Sigmoid colon (tissue), 7 donors: ENCODE results near the gene GLIS2. TPM values are rescaled to one million over a fixed set of nuclear protein-coding genes. Genes with fewer than 3 reads are reported as not detected.

ENCODE experiments used
- DNase-seq: peaks from one replicate; pipeline ENCODE4 v3.0.0-alpha.2; 2019
- H3K27ac ChIP-seq, 4 donors: fragments of 200-600 bp; sonication (generic); one replicate each; pipeline ENCODE4 v1.5.1; 2016 to 2019; ENCODE audit warnings: mild to moderate bottlenecking in 1 of 4
- H3K27me3 ChIP-seq, 3 donors: fragments of 200-600 bp; sonication (generic); one replicate each; pipeline ENCODE4 v1.5.1; 2019; ENCODE audit warnings: mild to moderate bottlenecking in 1 of 3
- H3K36me3 ChIP-seq, 4 donors: fragments of 200-600 bp; sonication (generic); one replicate each; pipeline ENCODE4 v1.5.1; 2016 to 2019
- H3K4me1 ChIP-seq, 4 donors: fragments of 200-600 bp; sonication (generic); one replicate each; pipeline ENCODE4 v1.5.1; 2017 to 2019
- H3K4me3 ChIP-seq, 4 donors: fragments of 200-600 bp; sonication (generic); one replicate each; pipeline ENCODE4 v1.5.1; 2017 to 2019; ENCODE audit warnings: mild to moderate bottlenecking in 2 of 4, moderate library complexity in 1 of 4
- H3K9me3 ChIP-seq, 4 donors: fragments of 200-600 bp in 3 of 4; sonication (generic) in 3 of 4; one replicate each; pipeline versions ENCODE4 v1.5.1 to v1.6.1; 2013 to 2019
- CTCF ChIP-seq, 4 experiments: fragments of 450-650 bp in 3 of 4; fragments of 200-600 bp in 1 of 4; IDR thresholded peaks; one replicate each; pipeline ENCODE4 v1.5.1; 2016 to 2019; ENCODE audit warnings: antibody characterized with exemption in 4 of 4, mild to moderate bottlenecking in 3 of 4, moderate library complexity in 2 of 4
- EP300 ChIP-seq, 4 donors: sonication (generic); formaldehyde crosslinking; IDR thresholded peaks; one replicate each; pipeline ENCODE4 v1.6.1; 2017; ENCODE audit warnings: antibody characterized with exemption in 4 of 4
- POLR2A ChIP-seq, 2 donors: fragments of 450-650 bp; IDR thresholded peaks; one replicate each; pipeline ENCODE4 v1.6.1; 2016; ENCODE audit warnings: antibody characterized with exemption in 2 of 2, mild to moderate bottlenecking in 2 of 2, moderate library complexity in 2 of 2
- POLR2AphosphoS5 ChIP-seq, 4 donors: sonication (generic); formaldehyde crosslinking; IDR thresholded peaks; one replicate each; pipeline ENCODE4 v1.6.1; 2017; ENCODE audit warnings: antibody characterized with exemption in 4 of 4
- WGBS, 2 donors: extraction: QIAGEN DNeasy Blood & Tissue Kit; methylation state at CpG; one replicate each; pipeline ENCODE4 v1.1.7; 2013; 5-methylcytosine and 5-hydroxymethylcytosine counted together
- intact Hi-C: fragments of 100-400 bp; cut with DNase I; formaldehyde crosslinking; loops from one replicate; pipeline ENCODE4 v1.15.1; 2023
- polyA plus RNA-seq, 3 donors: library from polyadenylated mRNA; stranded (reverse); fragments of 200-250 nt; gene quantifications; one replicate each; pipeline ENCODE4 v1.2.3, GENCODE V29; 2013
- total RNA-seq, 4 donors: library from RNA; depleted of rRNA; stranded (reverse); fragments of >200 nt; gene quantifications; one replicate each; pipeline ENCODE4 v1.1.0, GENCODE V29; 2016
- donor health status: healthy with polysubstance abuse.
- donor health status: Bipolar disorder and iron deficiency.
- donor health status: healthy.

The GLIS2 gene
- total and polyA plus RNA-seq, 7 donors = 0.69 to 11.9 (median 5.4) TPM

- H3K27ac ChIP-seq = no peak overlapping the region
- TF ChIP-seq POLR2A (IDR thresholded peaks at IDR 0.05) (no peak), POLR2AphosphoS5 (IDR thresholded peaks at IDR 0.05) (no peak), CTCF (IDR thresholded peaks at IDR 0.05) (no peak), EP300 (IDR thresholded peaks at IDR 0.05) (no peak)
- no peaks in the 10 kb centered on the region for H3K27me3 ChIP-seq
- no peak for DNase-seq
- intact Hi-C loops = no loop called here
- 94 to 98% methylated on average over 6 of the region's 6 CpGs for WGBS, 2 donors
- no peak overlapping the region for H3K4me3 ChIP-seq
- H3K36me3 ChIP-seq = no peaks in the 10 kb centered on the region
- no peaks in the 10 kb centered on the region for H3K9me3 ChIP-seq
- H3K4me1 ChIP-seq = peaks cover 0 to 27% (median 19%) of the 10 kb centered on the region in 4 donors
Observed at GRCh38 chr16:4301968-4302367, 13.9 kb upstream of the GLIS2 start.

DNA sequence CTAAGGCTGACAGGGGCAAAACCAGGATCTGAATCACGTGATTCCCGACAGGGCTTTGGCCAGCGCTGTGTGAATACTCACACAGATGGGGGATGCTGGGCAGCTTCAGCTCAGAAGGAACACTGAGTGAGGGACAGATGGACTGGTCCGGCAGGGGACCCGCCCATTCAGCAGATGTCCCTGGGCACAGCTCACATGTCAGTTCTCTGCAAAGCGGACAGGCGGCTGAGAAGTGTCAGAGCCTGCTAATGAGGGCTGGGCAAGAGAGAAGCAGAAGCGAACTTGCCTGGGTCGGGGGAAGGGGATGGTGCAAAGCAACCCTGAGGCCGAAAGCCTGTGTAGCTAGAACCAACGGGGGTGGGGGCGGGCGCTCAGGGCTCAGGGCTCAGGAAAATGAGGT, 11.9 kb upstream of the GLIS2 start:
- TF ChIP-seq POLR2A (IDR thresholded peaks at IDR 0.05) (no peak), POLR2AphosphoS5 (IDR thresholded peaks at IDR 0.05) (no peak), EP300 (IDR thresholded peaks at IDR 0.05) (no peak), CTCF (IDR thresholded peaks at IDR 0.05) (no peak)
- 85 to 86% methylated on average over 13 of the region's 13 CpGs for WGBS, 2 donors
- Histone ChIP-seq H3K4me3 (no peak overlapping the region), H3K4me1 (peaks cover 0 to 26% (median 23%) of the 10 kb centered on the region in 4 donors), H3K36me3 (no peaks in the 10 kb centered on the region), H3K9me3 (no peaks in the 10 kb centered on the region), H3K27me3 (no peaks in the 10 kb centered on the region), H3K27ac (no peak overlapping the region)
- DNase-seq = no peak
- intact Hi-C loops = no loop called here

DNA sequence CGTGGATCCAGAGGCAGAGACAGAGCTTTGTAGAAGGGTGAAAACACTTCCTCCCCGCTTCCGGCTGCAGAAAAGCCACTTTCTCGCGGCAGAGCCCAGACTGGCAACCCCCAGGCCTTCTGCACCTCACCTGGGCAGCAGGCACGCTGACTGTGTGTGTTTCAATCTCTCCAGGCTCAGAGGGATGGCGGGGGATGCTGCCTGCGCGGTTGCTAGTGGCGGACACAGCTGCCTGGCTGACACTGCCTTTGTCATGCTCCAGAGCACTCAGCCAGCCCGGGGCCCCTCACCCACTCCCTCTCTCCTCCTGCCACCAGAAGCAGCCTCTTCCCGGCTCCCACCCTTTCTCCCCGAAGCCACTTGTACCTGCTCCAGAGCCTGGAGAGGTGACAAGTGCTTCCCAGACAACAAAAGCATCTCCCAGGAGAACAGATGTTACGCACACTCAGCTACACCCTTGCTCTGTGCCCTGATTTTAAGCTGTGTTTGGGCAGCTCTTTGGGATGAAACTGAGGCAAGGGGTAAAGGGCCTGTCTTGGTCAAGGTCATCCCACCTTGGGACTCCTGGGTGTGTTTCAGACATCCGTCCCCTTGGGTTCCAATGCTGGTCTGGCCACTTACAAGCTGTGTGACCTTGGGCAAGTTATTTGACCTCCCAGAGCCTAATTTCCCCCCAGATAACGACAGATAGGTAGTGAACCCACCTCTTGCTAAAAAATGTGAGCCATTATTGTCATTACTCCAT, 9.2 kb upstream of the GLIS2 start:
- peak overlapping the region; percentile 82 to 90 (median 86) for H3K27ac ChIP-seq
- H3K4me3 ChIP-seq = peak overlapping the region in 3 of 4 donors; percentile 44 to 56 (median 52)
- no peak for TF ChIP-seq POLR2A (IDR thresholded peaks at IDR 0.05)
- no peak for TF ChIP-seq CTCF (IDR thresholded peaks at IDR 0.05)
- no peak for TF ChIP-seq EP300 (IDR thresholded peaks at IDR 0.05)
- no peak for TF ChIP-seq POLR2AphosphoS5 (IDR thresholded peaks at IDR 0.05)
- peaks cover 0 to 23% (median 23%) of the 10 kb centered on the region in 4 donors for H3K4me1 ChIP-seq
- no peaks in the 10 kb centered on the region for H3K9me3 ChIP-seq
- no peaks in the 10 kb centered on the region for H3K36me3 ChIP-seq
- intact Hi-C loops = no loop called here
- WGBS, 2 donors = 63 to 83% methylated on average over 16 of the region's 16 CpGs
- no peaks in the 10 kb centered on the region for H3K27me3 ChIP-seq
- peak; percentile 69 for DNase-seq

DNA sequence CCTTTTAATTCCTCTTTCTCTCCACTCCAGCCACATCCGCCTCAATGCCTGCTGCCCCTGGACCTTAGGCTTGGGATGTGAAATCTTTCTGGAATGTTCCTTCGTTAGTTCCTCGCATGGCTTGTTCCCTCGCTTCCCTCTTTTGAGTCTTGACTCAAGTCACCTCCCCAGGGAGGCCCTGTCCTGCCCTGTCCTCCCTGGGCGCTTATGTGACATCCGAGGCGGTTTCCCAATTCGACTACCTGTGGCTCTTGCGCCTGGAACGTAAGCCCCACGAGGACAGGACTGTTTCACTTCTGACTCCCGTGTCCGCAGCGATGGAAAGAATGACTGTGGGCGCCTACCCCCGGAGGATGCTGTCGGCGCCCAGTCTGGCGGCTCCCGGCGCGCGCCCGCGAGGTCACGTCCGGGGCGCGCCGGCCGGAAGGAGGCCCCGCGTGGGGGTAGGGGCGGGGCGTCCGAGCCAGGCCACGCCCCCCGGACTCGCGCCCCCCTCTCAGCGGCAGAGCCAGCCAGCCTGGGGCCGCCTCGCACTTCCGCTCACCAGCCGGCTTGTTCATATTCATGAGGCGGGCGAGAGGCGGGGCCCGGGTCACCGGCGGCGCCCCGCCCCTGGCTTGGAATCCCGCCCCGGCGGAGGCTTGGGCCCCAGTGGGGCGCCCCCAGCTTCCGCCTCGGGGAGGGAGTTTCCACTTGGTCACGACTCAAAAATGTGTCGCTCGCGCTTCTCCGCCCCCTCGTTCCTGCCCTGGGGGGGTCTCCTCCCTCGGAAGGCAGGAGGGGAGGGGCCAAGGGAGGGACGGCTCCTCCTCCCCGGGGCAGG, 8.4 kb upstream of the GLIS2 start:
- WGBS, 2 donors = 5 to 9% methylated on average over 68 of the region's 68 CpGs
- DNase-seq = peak; percentile 97
- H3K27ac ChIP-seq = peak overlapping the region; percentile 82 to 90 (median 86)
- H3K9me3 ChIP-seq = no peaks in the 10 kb centered on the region
- H3K4me1 ChIP-seq = peaks cover 0 to 23% (median 23%) of the 10 kb centered on the region in 4 donors
- H3K36me3 ChIP-seq = no peaks in the 10 kb centered on the region
- intact Hi-C loops = loop anchor here (2.0 kb wide), 1 partner anchor 21 kb away; no protein-coding TSS in a partner anchor
- TF ChIP-seq EP300 (IDR thresholded peaks at IDR 0.05) = peak in 2 of 4 donors; percentile 45 to 47
- no peak for TF ChIP-seq POLR2A (IDR thresholded peaks at IDR 0.05)
- peak; percentile 23 to 78 (median 62) for TF ChIP-seq POLR2AphosphoS5 (IDR thresholded peaks at IDR 0.05)
- no peak for TF ChIP-seq CTCF (IDR thresholded peaks at IDR 0.05)
- peak overlapping the region; percentile 23 to 56 (median 48) for H3K4me3 ChIP-seq
- H3K27me3 ChIP-seq = no peaks in the 10 kb centered on the region
